Measurements from ENCODE around the gene PLCB4. TPM values are rescaled to one million over a fixed set of nuclear protein-coding genes. Genes with fewer than 3 reads are reported as not detected.

The PLCB4 gene
- total RNA-seq, 2 experiments from 2014 or later = not detected

GRCh38 chr20:9281803-9282202 lies 212.9 kb downstream of the PLCB4 start:
- Mint-ChIP-seq H3K4me3 (no peak overlapping the region), H3K4me1 (no peaks in the 10 kb centered on the region), H3K27ac (no peak overlapping the region), H3K27me3 (no peaks in the 10 kb centered on the region), H3K9me3 (peaks cover 6% of the 10 kb centered on the region), H3K36me3 (ENCODE audit: low read depth) (no peaks in the 10 kb centered on the region)
- CTCF ChIA-PET = no interaction called here
- POLR2A ChIA-PET = no interaction called here
- DNase-seq = no peak

- H3K4me1 Mint-ChIP-seq = no peaks in the 10 kb centered on the region
- DNase-seq = no peak
- no peak overlapping the region for H3K4me3 Mint-ChIP-seq
- ChIA-PET CTCF (no interaction called here), POLR2A (no interaction called here)
- H3K9me3 Mint-ChIP-seq = no peaks in the 10 kb centered on the region
- no peaks in the 10 kb centered on the region for H3K36me3 Mint-ChIP-seq (ENCODE audit: low read depth)
- no peaks in the 10 kb centered on the region for H3K27me3 Mint-ChIP-seq
- no peak overlapping the region for H3K27ac Mint-ChIP-seq
Measured at GRCh38 chr20:9285617-9286016, 216.7 kb downstream of the PLCB4 start.

GRCh38 chr20:9286501-9287461 lies 217.9 kb downstream of the PLCB4 start:
- CTCF ChIA-PET = no interaction called here
- H3K4me3 Mint-ChIP-seq = no peak overlapping the region
- H3K36me3 Mint-ChIP-seq (ENCODE audit: low read depth) = no peaks in the 10 kb centered on the region
- no peak overlapping the region for H3K27ac Mint-ChIP-seq
- DNase-seq = no peak
- H3K27me3 Mint-ChIP-seq = no peaks in the 10 kb centered on the region
- H3K9me3 Mint-ChIP-seq = no peaks in the 10 kb centered on the region
- H3K4me1 Mint-ChIP-seq = no peaks in the 10 kb centered on the region
- POLR2A ChIA-PET = no interaction called here

GRCh38 chr20:9287826-9288225 lies 218.9 kb downstream of the PLCB4 start:
- no peak for DNase-seq
- POLR2A ChIA-PET = no interaction called here
- CTCF ChIA-PET = no interaction called here
- no peaks in the 10 kb centered on the region for H3K4me1 Mint-ChIP-seq
- no peaks in the 10 kb centered on the region for H3K27me3 Mint-ChIP-seq
- H3K9me3 Mint-ChIP-seq = no peaks in the 10 kb centered on the region
- H3K4me3 Mint-ChIP-seq = no peak overlapping the region
- no peaks in the 10 kb centered on the region for H3K36me3 Mint-ChIP-seq (ENCODE audit: low read depth)
- H3K27ac Mint-ChIP-seq = no peak overlapping the region

GRCh38 chr20:9290331-9290730 lies 221.4 kb downstream of the PLCB4 start:
- no peak overlapping the region for H3K27ac Mint-ChIP-seq
- no peaks in the 10 kb centered on the region for H3K27me3 Mint-ChIP-seq

GRCh38 chr20:9293145-9293544 lies 224.3 kb downstream of the PLCB4 start:
- Mint-ChIP-seq H3K4me1 (no peaks in the 10 kb centered on the region), H3K27me3 (no peaks in the 10 kb centered on the region), H3K4me3 (no peak overlapping the region), H3K9me3 (peaks cover 3% of the 10 kb centered on the region), H3K36me3 (ENCODE audit: low read depth) (no peaks in the 10 kb centered on the region), H3K27ac (no peak overlapping the region)
- no peak for DNase-seq
- CTCF ChIA-PET = no interaction called here
- POLR2A ChIA-PET = no interaction called here

More at GRCh38 chr20:9290331-9290730, 221.4 kb downstream of the PLCB4 start:
- Mint-ChIP-seq H3K4me1 (no peaks in the 10 kb centered on the region), H3K36me3 (ENCODE audit: low read depth) (no peaks in the 10 kb centered on the region), H3K4me3 (no peak overlapping the region), H3K9me3 (peaks cover 3% of the 10 kb centered on the region)
- no peak for DNase-seq
- ChIA-PET POLR2A (no interaction called here), CTCF (no interaction called here)

GRCh38 chr20:9294041-9294440 lies 225.2 kb downstream of the PLCB4 start:
- ChIA-PET POLR2A (no interaction called here), CTCF (no interaction called here)
- no peaks in the 10 kb centered on the region for H3K36me3 Mint-ChIP-seq (ENCODE audit: low read depth)
- H3K27me3 Mint-ChIP-seq = no peaks in the 10 kb centered on the region
- no peak for DNase-seq
- no peaks in the 10 kb centered on the region for H3K4me1 Mint-ChIP-seq
- H3K4me3 Mint-ChIP-seq = no peak overlapping the region
- no peak overlapping the region for H3K27ac Mint-ChIP-seq
- peaks cover 3% of the 10 kb centered on the region for H3K9me3 Mint-ChIP-seq

- H3K4me1 Mint-ChIP-seq = no peaks in the 10 kb centered on the region
- POLR2A ChIA-PET = no interaction called here
- CTCF ChIA-PET = no interaction called here
- H3K9me3 Mint-ChIP-seq = peaks cover 1% of the 10 kb centered on the region
- no peaks in the 10 kb centered on the region for H3K27me3 Mint-ChIP-seq
- H3K27ac Mint-ChIP-seq = no peak overlapping the region
- no peak overlapping the region for H3K4me3 Mint-ChIP-seq
- DNase-seq = no peak
- no peaks in the 10 kb centered on the region for H3K36me3 Mint-ChIP-seq (ENCODE audit: low read depth)
Measured at GRCh38 chr20:9298906-9299305, 230.0 kb downstream of the PLCB4 start.

GRCh38 chr20:9300080-9300479 lies 231.2 kb downstream of the PLCB4 start:
- DNase-seq = no peak
- Mint-ChIP-seq H3K27me3 (no peaks in the 10 kb centered on the region), H3K4me1 (no peaks in the 10 kb centered on the region), H3K27ac (no peak overlapping the region), H3K4me3 (no peak overlapping the region), H3K36me3 (ENCODE audit: low read depth) (no peaks in the 10 kb centered on the region), H3K9me3 (peaks cover 2% of the 10 kb centered on the region)
- POLR2A ChIA-PET = no interaction called here
- CTCF ChIA-PET = no interaction called here

- H3K9me3 Mint-ChIP-seq = peaks cover 2% of the 10 kb centered on the region
- no peak overlapping the region for H3K27ac Mint-ChIP-seq
- DNase-seq = no peak
- POLR2A ChIA-PET = no interaction called here
- no peak overlapping the region for H3K4me3 Mint-ChIP-seq
- H3K4me1 Mint-ChIP-seq = no peaks in the 10 kb centered on the region
- CTCF ChIA-PET = no interaction called here
- no peaks in the 10 kb centered on the region for H3K36me3 Mint-ChIP-seq (ENCODE audit: low read depth)
- no peaks in the 10 kb centered on the region for H3K27me3 Mint-ChIP-seq
Measured at GRCh38 chr20:9300534-9300933, 231.6 kb downstream of the PLCB4 start.

GRCh38 chr20:9301129-9302090 lies 232.5 kb downstream of the PLCB4 start:
- H3K27ac Mint-ChIP-seq = no peak overlapping the region
- ChIA-PET CTCF (no interaction called here), POLR2A (no interaction called here)
- no peaks in the 10 kb centered on the region for H3K36me3 Mint-ChIP-seq (ENCODE audit: low read depth)
- no peak overlapping the region for H3K4me3 Mint-ChIP-seq
- DNase-seq = no peak
- H3K4me1 Mint-ChIP-seq = no peaks in the 10 kb centered on the region
- peaks cover 2% of the 10 kb centered on the region for H3K9me3 Mint-ChIP-seq
- no peaks in the 10 kb centered on the region for H3K27me3 Mint-ChIP-seq

- Mint-ChIP-seq H3K36me3 (ENCODE audit: low read depth) (no peaks in the 10 kb centered on the region), H3K4me1 (no peaks in the 10 kb centered on the region), H3K9me3 (peaks cover 4% of the 10 kb centered on the region), H3K27ac (no peak overlapping the region), H3K27me3 (no peaks in the 10 kb centered on the region), H3K4me3 (no peak overlapping the region)
- POLR2A ChIA-PET = no interaction called here
- DNase-seq = no peak
- CTCF ChIA-PET = no interaction called here
Measured at GRCh38 chr20:9302091-9302462, 233.2 kb downstream of the PLCB4 start.

- Mint-ChIP-seq H3K4me1 (no peaks in the 10 kb centered on the region), H3K36me3 (ENCODE audit: low read depth) (no peaks in the 10 kb centered on the region), H3K9me3 (peaks cover 4% of the 10 kb centered on the region), H3K27me3 (no peaks in the 10 kb centered on the region), H3K4me3 (no peak overlapping the region), H3K27ac (no peak overlapping the region)
- ChIA-PET CTCF (no interaction called here), POLR2A (no interaction called here)
- no peak for DNase-seq
Measured at GRCh38 chr20:9306521-9306920, 237.6 kb downstream of the PLCB4 start.

All from activated CD4-positive, alpha-beta memory T cell treated with anti-CD3 and anti-CD28 coated beads, Interleukin-2, amount 10 ng/mL, durations not matched to agents 7 days and 5 days (primary cell).